Natural killer cell (primary cell): ENCODE measurements around the gene KNDC1. TPM values are rescaled to one million over a fixed set of nuclear protein-coding genes. Genes with fewer than 3 reads are reported as not detected.
A peak's percentile ranks its signal among the peaks of the same experiment; 100 is the strongest.

Experiments used
- ATAC-seq, 3 donors: fragments of 150-1000 bp in 2 of 3; fragments of 200-7000 bp in 1 of 3; cut with Tn5 transposase; 1 replicate in 1 of 3; 2 replicates in 2 of 3; pipeline ENCODE4 v1.10.0; 2021; ENCODE audit warnings: mild to moderate bottlenecking in 2 of 3, moderate library complexity in 2 of 3
- DNase-seq, 2 donors: peaks; one replicate each; pipeline versions ENCODE4 v3.0.0 to v3.0.0-alpha.2; 2013 to 2021; ENCODE audit warnings: mixed read lengths in 1 of 2
- H3K27ac ChIP-seq: one replicate; pipeline ENCODE4 v1.5.1; 2013; ENCODE audit warnings: mild to moderate bottlenecking, low read length
- H3K27me3 ChIP-seq: one replicate; pipeline ENCODE4 v1.6.1; 2013; ENCODE audit warnings: low read length; ENCODE audit not compliant: control insufficient read depth, insufficient read depth
- H3K36me3 ChIP-seq: one replicate; pipeline ENCODE4 v1.6.1; 2013; ENCODE audit warnings: low read length; ENCODE audit not compliant: control insufficient read depth, insufficient read depth
- H3K4me1 ChIP-seq: one replicate; pipeline ENCODE4 v1.6.1; 2013; ENCODE audit warnings: low read length; ENCODE audit not compliant: control insufficient read depth, insufficient read depth
- H3K4me3 ChIP-seq: one replicate; pipeline ENCODE4 v1.5.1; 2013; ENCODE audit warnings: low read length
- H3K9me3 ChIP-seq: one replicate; pipeline ENCODE4 v1.6.1; 2013; ENCODE audit warnings: low read length; ENCODE audit not compliant: control insufficient read depth, insufficient read depth
- H3K27ac Mint-ChIP-seq, 2 donors: one replicate each; pipeline ENCODE4 v1.8.0; 2022; ENCODE audit warnings: mild to moderate bottlenecking in 2 of 2, mixed read lengths in 2 of 2, moderate library complexity in 1 of 2
- H3K27me3 Mint-ChIP-seq, 2 donors: one replicate each; pipeline ENCODE4 v1.8.0; 2022; ENCODE audit warnings: low read depth in 2 of 2, mixed read lengths in 2 of 2
- H3K36me3 Mint-ChIP-seq: one replicate; pipeline ENCODE4 v1.8.0; 2022; ENCODE audit warnings: mixed read lengths
- H3K4me1 Mint-ChIP-seq, 2 donors: one replicate each; pipeline ENCODE4 v1.8.0; 2022; ENCODE audit warnings: mixed read lengths in 2 of 2
- H3K4me3 Mint-ChIP-seq: one replicate; pipeline ENCODE4 v1.8.0; 2022; ENCODE audit warnings: mild to moderate bottlenecking, moderate library complexity, mixed read lengths
- H3K9me3 Mint-ChIP-seq, 2 donors: one replicate each; pipeline ENCODE4 v1.8.0; 2022; ENCODE audit warnings: mixed read lengths in 2 of 2
- WGBS: methylation state at CpG from one replicate; pipeline ENCODE4 v1.1.7; 2013; ENCODE audit warnings: missing lambda C conversion rate; ENCODE audit not compliant: insufficient coverage; 5-methylcytosine and 5-hydroxymethylcytosine counted together
- intact Hi-C: fragments of 100-400 bp; cut with micrococcal nuclease; formaldehyde crosslinking; loops from one replicate; pipeline ENCODE4 v1.14.2; 2022
- total RNA-seq, 4 donors: library from RNA; stranded (reverse); fragments of 120-200 nt in 1 of 4; gene quantifications; one replicate each; pipeline versions ENCODE4 v1.2.3 to v1.2.4, GENCODE V29; 2013 to 2022
- TF ChIP-seq, protein P1 (sequence below): fragments of 200-600 bp; IDR thresholded peaks from one replicate; pipeline ENCODE4 v1.8.0; 2022; ENCODE audit warnings: antibody characterized with exemption

The KNDC1 gene
- total RNA-seq, 3 donors from 2014 or later (not counting 1 experiment from before 2014, with no cell fraction given): 2.1 to 5.9 TPM; not detected in 1

DNA sequence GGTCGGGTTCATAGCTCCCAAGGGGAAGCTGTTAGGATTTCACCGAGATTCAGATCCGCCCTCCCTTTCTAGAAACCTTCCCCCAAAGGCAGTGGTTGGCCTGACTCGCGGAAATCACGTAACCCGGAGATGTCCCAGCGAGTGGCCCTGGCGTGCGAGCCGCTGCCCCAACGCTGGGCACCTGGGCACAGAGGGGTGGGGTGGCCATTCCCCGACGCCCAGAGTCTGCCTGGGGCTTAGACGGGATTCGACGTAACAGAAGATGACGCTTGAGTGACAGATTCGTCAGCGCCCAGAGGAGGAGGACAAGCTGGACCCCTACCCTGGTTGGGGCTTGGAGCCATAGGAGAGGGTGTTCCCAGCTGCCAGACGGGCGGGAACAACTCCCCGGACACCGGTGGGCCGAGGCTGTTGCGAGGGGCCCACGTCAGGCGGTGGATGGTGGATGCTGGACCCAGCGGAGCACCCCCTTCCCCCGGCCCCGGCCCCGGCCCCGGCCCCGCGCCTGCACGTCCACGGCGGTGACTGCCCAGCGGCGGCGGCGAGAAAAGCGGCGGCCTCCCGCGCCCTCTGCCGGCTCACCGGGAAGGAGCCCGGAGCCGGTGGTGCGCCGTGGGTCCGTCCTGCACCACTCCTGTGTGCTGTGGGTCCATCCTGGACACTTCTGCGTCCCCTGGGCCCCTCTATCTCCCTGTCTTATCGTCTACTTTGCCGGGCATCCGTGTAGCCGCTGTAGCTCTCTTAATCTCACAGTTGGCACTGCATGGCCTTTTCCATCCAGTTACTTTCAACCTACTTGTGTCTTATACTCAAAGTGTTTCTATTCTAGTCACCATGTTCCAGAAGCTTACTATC, 35.4 kb upstream of the KNDC1 start:
- no peak overlapping the region for H3K27ac Mint-ChIP-seq
- intact Hi-C loops: no loop called here
- 39% methylated on average over 58 of the region's 58 CpGs for WGBS

DNA sequence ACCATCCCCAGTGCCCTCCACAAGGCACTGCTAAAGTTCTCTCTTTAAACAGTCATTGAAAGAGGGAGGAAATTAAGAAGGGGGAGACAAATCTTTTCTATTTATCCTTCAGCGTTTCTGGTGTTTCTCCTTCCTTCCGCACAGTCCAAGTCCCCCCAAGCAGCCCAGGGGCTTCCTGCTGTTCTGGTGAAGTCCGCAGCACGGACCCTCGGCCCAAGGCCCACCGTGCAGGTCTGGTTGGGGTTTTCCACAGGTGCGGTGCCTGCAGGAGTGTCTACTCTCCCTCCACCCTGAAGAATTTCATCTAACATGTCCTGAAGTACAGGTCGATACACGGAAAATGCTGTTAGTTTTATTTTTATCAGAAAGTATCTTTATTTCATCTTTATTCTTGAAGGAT, 34.1 kb upstream of the KNDC1 start:
- DNase-seq: no peak
- Histone ChIP-seq H3K36me3 (no peaks in the 10 kb centered on the region), H3K27me3 (no peaks in the 10 kb centered on the region), H3K9me3 (no peaks in the 10 kb centered on the region), H3K4me3 (no peak overlapping the region), H3K4me1 (peaks cover 25% of the 10 kb centered on the region), H3K27ac (no peak overlapping the region)
- H3K4me1 Mint-ChIP-seq: peaks cover 11 to 12% of the 10 kb centered on the region in 2 donors
- no peaks in the 10 kb centered on the region for H3K9me3 Mint-ChIP-seq
- H3K27me3 Mint-ChIP-seq: peaks cover 9 to 11% of the 10 kb centered on the region in 2 donors
- no peaks in the 10 kb centered on the region for H3K36me3 Mint-ChIP-seq
- ATAC-seq: no peak
- TF ChIP-seq, protein P1, sequence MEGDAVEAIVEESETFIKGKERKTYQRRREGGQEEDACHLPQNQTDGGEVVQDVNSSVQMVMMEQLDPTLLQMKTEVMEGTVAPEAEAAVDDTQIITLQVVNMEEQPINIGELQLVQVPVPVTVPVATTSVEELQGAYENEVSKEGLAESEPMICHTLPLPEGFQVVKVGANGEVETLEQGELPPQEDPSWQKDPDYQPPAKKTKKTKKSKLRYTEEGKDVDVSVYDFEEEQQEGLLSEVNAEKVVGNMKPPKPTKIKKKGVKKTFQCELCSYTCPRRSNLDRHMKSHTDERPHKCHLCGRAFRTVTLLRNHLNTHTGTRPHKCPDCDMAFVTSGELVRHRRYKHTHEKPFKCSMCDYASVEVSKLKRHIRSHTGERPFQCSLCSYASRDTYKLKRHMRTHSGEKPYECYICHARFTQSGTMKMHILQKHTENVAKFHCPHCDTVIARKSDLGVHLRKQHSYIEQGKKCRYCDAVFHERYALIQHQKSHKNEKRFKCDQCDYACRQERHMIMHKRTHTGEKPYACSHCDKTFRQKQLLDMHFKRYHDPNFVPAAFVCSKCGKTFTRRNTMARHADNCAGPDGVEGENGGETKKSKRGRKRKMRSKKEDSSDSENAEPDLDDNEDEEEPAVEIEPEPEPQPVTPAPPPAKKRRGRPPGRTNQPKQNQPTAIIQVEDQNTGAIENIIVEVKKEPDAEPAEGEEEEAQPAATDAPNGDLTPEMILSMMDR: no peak
- 87% methylated on average over 7 of the region's 9 CpGs for WGBS
- H3K4me3 Mint-ChIP-seq: no peak overlapping the region
- intact Hi-C loops: no loop called here
- no peak overlapping the region for H3K27ac Mint-ChIP-seq

More for the DNA sequence above, 35.4 kb upstream of the KNDC1 start:
- DNase-seq (peak in 1 of 2 donors; percentile 17), ATAC-seq (peak in 2 of 3 donors; percentile 32 to 38)
- H3K27me3 Mint-ChIP-seq: peaks cover 9 to 11% of the 10 kb centered on the region in 2 donors
- H3K4me3 Mint-ChIP-seq: no peak overlapping the region
- Histone ChIP-seq H3K4me3 (no peak overlapping the region), H3K27me3 (no peaks in the 10 kb centered on the region), H3K36me3 (no peaks in the 10 kb centered on the region), H3K27ac (no peak overlapping the region), H3K9me3 (no peaks in the 10 kb centered on the region), H3K4me1 (peaks cover 25% of the 10 kb centered on the region)
- peaks cover 11 to 12% of the 10 kb centered on the region in 2 donors for H3K4me1 Mint-ChIP-seq
- no peaks in the 10 kb centered on the region for H3K9me3 Mint-ChIP-seq
- TF ChIP-seq, protein P1: peak; percentile 33
- no peaks in the 10 kb centered on the region for H3K36me3 Mint-ChIP-seq

DNA sequence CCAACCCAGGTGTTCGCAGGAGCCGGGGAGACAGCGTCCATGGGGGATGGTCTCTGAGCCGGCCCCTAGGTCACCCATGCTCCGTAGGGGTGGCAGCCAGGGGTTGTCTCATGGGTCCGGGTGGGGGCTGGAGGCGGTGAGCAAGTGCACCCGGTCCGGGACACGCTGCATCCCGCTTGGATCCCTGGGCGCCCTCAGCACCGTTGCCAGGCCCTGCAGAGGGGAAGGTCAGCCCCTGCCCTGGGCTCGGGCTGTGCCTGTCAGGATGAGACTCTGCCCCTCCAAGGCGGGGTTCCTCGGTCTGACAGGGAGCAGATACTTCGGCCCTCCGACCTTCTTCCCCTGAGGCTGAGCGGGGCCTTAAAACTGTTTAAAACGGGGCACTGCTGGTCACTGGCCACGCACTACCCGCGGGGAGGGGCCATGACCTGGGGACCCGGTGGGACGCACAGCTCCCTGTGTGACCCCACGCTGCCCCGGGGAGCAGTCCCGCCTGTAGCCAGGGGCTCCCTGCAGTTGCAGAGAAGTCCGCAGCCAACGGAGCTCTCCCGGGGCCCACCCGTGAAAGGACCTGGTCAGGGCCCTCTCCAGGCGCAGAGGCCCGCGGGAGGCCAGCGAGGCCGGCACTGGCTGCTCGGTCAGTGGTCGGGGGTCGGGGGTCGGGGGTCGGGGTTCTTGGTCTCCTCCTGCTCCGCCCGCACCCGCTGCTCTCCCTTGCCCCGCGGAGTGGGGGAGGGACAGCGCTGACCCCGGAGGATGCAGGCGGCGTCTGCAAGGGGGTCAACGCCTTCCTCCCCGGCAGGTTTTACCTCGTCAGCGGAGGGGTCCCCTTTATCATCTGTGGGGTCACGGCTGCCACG, 33.4 kb upstream of the KNDC1 start:
- Mint-ChIP-seq H3K4me1 (peaks cover 11 to 12% of the 10 kb centered on the region in 2 donors), H3K36me3 (no peaks in the 10 kb centered on the region)
- H3K4me1 ChIP-seq: peaks cover 18% of the 10 kb centered on the region

More for the DNA sequence above, 33.4 kb upstream of the KNDC1 start:
- Histone ChIP-seq H3K9me3 (no peaks in the 10 kb centered on the region), H3K36me3 (no peaks in the 10 kb centered on the region), H3K27me3 (no peaks in the 10 kb centered on the region), H3K4me3 (no peak overlapping the region), H3K27ac (no peak overlapping the region)
- no peak overlapping the region for H3K4me3 Mint-ChIP-seq
- TF ChIP-seq, protein P1: no peak
- H3K9me3 Mint-ChIP-seq: no peaks in the 10 kb centered on the region
- intact Hi-C loops: no loop called here
- WGBS: 95% methylated on average over 57 of the region's 57 CpGs
- DNase-seq (no peak), ATAC-seq (no peak)
- H3K27ac Mint-ChIP-seq: no peak overlapping the region
- H3K27me3 Mint-ChIP-seq: peaks cover 9 to 11% of the 10 kb centered on the region in 2 donors
